ENCODE data around the gene COG8. TPM values are rescaled to one million over a fixed set of nuclear protein-coding genes. Genes with fewer than 3 reads are reported as not detected.
"Not testable (repeated sequence)": the region's sequence is repeated elsewhere in the genome, so short reads cannot be mapped to it uniquely, and the experiment has no call there.

COG8 gene
- total RNA-seq, 2 donors from 2014 or later = 33.2 to 38.3 TPM

GRCh38 chr16:69365901-69366300, 26.5 kb upstream of the COG8 start:
- H3K4me3 Mint-ChIP-seq = peak overlapping the region in 1 of 2 donors; percentile 4
- DNase-seq (no peak), ATAC-seq (replicated peaks in 1 of 2) (peak in 1 of 2 donors; percentile 8)
- H3K36me3 Mint-ChIP-seq (ENCODE audit: insufficient read depth in 2 of 2) = peaks cover 21 to 32% of the 10 kb centered on the region in 2 donors
- no peaks in the 10 kb centered on the region for H3K9me3 Mint-ChIP-seq
- H3K27me3 Mint-ChIP-seq (ENCODE audit: low read depth) = no peaks in the 10 kb centered on the region
- H3K27ac Mint-ChIP-seq = peak overlapping the region; percentile 84
- peaks cover 13% of the 10 kb centered on the region for H3K4me1 Mint-ChIP-seq (ENCODE audit: low read depth)

- peaks cover 13% of the 10 kb centered on the region for H3K4me1 Mint-ChIP-seq (ENCODE audit: low read depth)
- H3K36me3 Mint-ChIP-seq (ENCODE audit: insufficient read depth in 2 of 2) = peaks cover 14 to 24% of the 10 kb centered on the region in 2 donors
- H3K9me3 Mint-ChIP-seq = no peaks in the 10 kb centered on the region
- no peak overlapping the region for H3K27ac Mint-ChIP-seq
- H3K27me3 Mint-ChIP-seq (ENCODE audit: low read depth) = no peaks in the 10 kb centered on the region
- no peak for DNase-seq
- ATAC-seq (replicated peaks in 1 of 2) = no peak
- no peak overlapping the region for H3K4me3 Mint-ChIP-seq
Measured at GRCh38 chr16:69364088-69364487, 24.7 kb upstream of the COG8 start.

- H3K4me3 Mint-ChIP-seq = no peak overlapping the region
- no peak for ATAC-seq (replicated peaks in 1 of 2)
- no peak for DNase-seq
- no peaks in the 10 kb centered on the region for H3K9me3 Mint-ChIP-seq
- H3K27me3 Mint-ChIP-seq (ENCODE audit: low read depth) = no peaks in the 10 kb centered on the region
- no peak overlapping the region for H3K27ac Mint-ChIP-seq
- peaks cover 13% of the 10 kb centered on the region for H3K4me1 Mint-ChIP-seq (ENCODE audit: low read depth)
- H3K36me3 Mint-ChIP-seq (ENCODE audit: insufficient read depth in 2 of 2) = peaks cover 13 to 22% of the 10 kb centered on the region in 2 donors
Measured at GRCh38 chr16:69363281-69363717, 23.9 kb upstream of the COG8 start.

GRCh38 chr16:69360070-69360469, 20.7 kb upstream of the COG8 start:
- not testable (repeated sequence) for ATAC-seq (replicated peaks in 1 of 2); H3K4me1 Mint-ChIP-seq (ENCODE audit: low read depth); H3K9me3 Mint-ChIP-seq; H3K4me3 Mint-ChIP-seq; DNase-seq; H3K27ac Mint-ChIP-seq; H3K27me3 Mint-ChIP-seq (ENCODE audit: low read depth)
- H3K36me3 Mint-ChIP-seq (ENCODE audit: insufficient read depth in 2 of 2) = peaks cover 7 to 19% of the 10 kb centered on the region in 2 donors

GRCh38 chr16:69351309-69352027, 12.1 kb upstream of the COG8 start, which contains the start of gene TMED6:
TMED6 (minus strand) TSS chr16:69351786; CDS start chr16:69351753, 33 bp downstream.
- DNase-seq = no peak
- H3K4me3 Mint-ChIP-seq = no peak within 1 kb of the TSS
- peaks cover 4 to 7% of the 10 kb centered on the region in 2 donors for H3K36me3 Mint-ChIP-seq (ENCODE audit: insufficient read depth in 2 of 2)
- no peaks in the 10 kb centered on the region for H3K9me3 Mint-ChIP-seq
- ATAC-seq (replicated peaks in 1 of 2) = no peak
- H3K27ac Mint-ChIP-seq = peak within 1 kb of the TSS; percentile 63
- no peaks in the 10 kb centered on the region for H3K4me1 Mint-ChIP-seq (ENCODE audit: low read depth)
- no peaks in the 10 kb centered on the region for H3K27me3 Mint-ChIP-seq (ENCODE audit: low read depth)

GRCh38 chr16:69350536-69351133, 11.3 kb upstream of the COG8 start:
- Mint-ChIP-seq H3K27me3 (ENCODE audit: low read depth) (no peaks in the 10 kb centered on the region), H3K9me3 (no peaks in the 10 kb centered on the region), H3K4me3 (no peak overlapping the region), H3K36me3 (ENCODE audit: insufficient read depth in 2 of 2) (peaks cover 4 to 5% of the 10 kb centered on the region in 2 donors), H3K27ac (no peak overlapping the region), H3K4me1 (ENCODE audit: low read depth) (peaks cover 3% of the 10 kb centered on the region)
- ATAC-seq (replicated peaks in 1 of 2) (no peak), DNase-seq (no peak)

- H3K9me3 Mint-ChIP-seq = no peaks in the 10 kb centered on the region
- H3K4me3 Mint-ChIP-seq = no peak overlapping the region
- peaks cover 2 to 5% of the 10 kb centered on the region in 2 donors for H3K36me3 Mint-ChIP-seq (ENCODE audit: insufficient read depth in 2 of 2)
- no peaks in the 10 kb centered on the region for H3K27me3 Mint-ChIP-seq (ENCODE audit: low read depth)
- ATAC-seq (replicated peaks in 1 of 2) = no peak
- H3K27ac Mint-ChIP-seq = no peak overlapping the region
- peaks cover 8% of the 10 kb centered on the region for H3K4me1 Mint-ChIP-seq (ENCODE audit: low read depth)
- DNase-seq = no peak
Measured at GRCh38 chr16:69349536-69349935, 10.2 kb upstream of the COG8 start.

GRCh38 chr16:69348222-69348621, 8.9 kb upstream of the COG8 start:
- Mint-ChIP-seq H3K27ac (no peak overlapping the region), H3K4me3 (no peak overlapping the region), H3K27me3 (ENCODE audit: low read depth) (no peaks in the 10 kb centered on the region), H3K9me3 (no peaks in the 10 kb centered on the region), H3K4me1 (ENCODE audit: low read depth) (peaks cover 11% of the 10 kb centered on the region), H3K36me3 (ENCODE audit: insufficient read depth in 2 of 2) (peaks cover 2 to 5% of the 10 kb centered on the region in 2 donors)
- ATAC-seq (replicated peaks in 1 of 2) (no peak), DNase-seq (no peak)

- no peak for DNase-seq
- H3K27ac Mint-ChIP-seq = peak overlapping the region; percentile 76
- ATAC-seq (replicated peaks in 1 of 2) = peak in 1 of 2 donors; percentile 39
- peaks cover 2 to 10% of the 10 kb centered on the region in 2 donors for H3K36me3 Mint-ChIP-seq (ENCODE audit: insufficient read depth in 2 of 2)
- H3K9me3 Mint-ChIP-seq = no peaks in the 10 kb centered on the region
- H3K4me3 Mint-ChIP-seq = no peak overlapping the region
- peaks cover 23% of the 10 kb centered on the region for H3K4me1 Mint-ChIP-seq (ENCODE audit: low read depth)
- no peaks in the 10 kb centered on the region for H3K27me3 Mint-ChIP-seq (ENCODE audit: low read depth)
Measured at GRCh38 chr16:69346683-69347082, 7.3 kb upstream of the COG8 start.

- H3K27me3 Mint-ChIP-seq (ENCODE audit: low read depth) = no peaks in the 10 kb centered on the region
- no peak for DNase-seq
- H3K27ac Mint-ChIP-seq = peak overlapping the region; percentile 27
- H3K9me3 Mint-ChIP-seq = no peaks in the 10 kb centered on the region
- H3K4me1 Mint-ChIP-seq (ENCODE audit: low read depth) = peaks cover 30% of the 10 kb centered on the region
- peak in 1 of 2 donors; percentile 25 for ATAC-seq (replicated peaks in 1 of 2)
- H3K36me3 Mint-ChIP-seq (ENCODE audit: insufficient read depth in 2 of 2) = peaks cover 5 to 10% of the 10 kb centered on the region in 2 donors
- H3K4me3 Mint-ChIP-seq = no peak overlapping the region
Measured at GRCh38 chr16:69345923-69346322, 6.6 kb upstream of the COG8 start.

GRCh38 chr16:69344171-69344570, 4.8 kb upstream of the COG8 start:
- Mint-ChIP-seq H3K36me3 (ENCODE audit: insufficient read depth in 2 of 2) (peaks cover 11 to 13% of the 10 kb centered on the region in 2 donors), H3K9me3 (no peaks in the 10 kb centered on the region), H3K4me3 (no peak overlapping the region), H3K27me3 (ENCODE audit: low read depth) (no peaks in the 10 kb centered on the region), H3K4me1 (ENCODE audit: low read depth) (peaks cover 39% of the 10 kb centered on the region), H3K27ac (no peak overlapping the region)
- no peak for DNase-seq
- no peak for ATAC-seq (replicated peaks in 1 of 2)

GRCh38 chr16:69340095-69340644, 806 bp upstream of the COG8 start:
- H3K4me1 Mint-ChIP-seq (ENCODE audit: low read depth) = peaks cover 63% of the 10 kb centered on the region
- ATAC-seq (replicated peaks in 1 of 2) = no peak
- H3K36me3 Mint-ChIP-seq (ENCODE audit: insufficient read depth in 2 of 2) = peaks cover 11 to 25% of the 10 kb centered on the region in 2 donors

GRCh38 chr16:69338557-69339288, 641 bp downstream of the COG8 start:
- ATAC-seq (replicated peaks in 1 of 2) (no peak), DNase-seq (no peak)
- H3K9me3 Mint-ChIP-seq = no peaks in the 10 kb centered on the region
- peak overlapping the region; percentile 96 to 97 for H3K4me3 Mint-ChIP-seq
- peaks cover 15 to 31% of the 10 kb centered on the region in 2 donors for H3K36me3 Mint-ChIP-seq (ENCODE audit: insufficient read depth in 2 of 2)
- H3K4me1 Mint-ChIP-seq (ENCODE audit: low read depth) = peaks cover 69% of the 10 kb centered on the region
- peak overlapping the region; percentile 87 for H3K27ac Mint-ChIP-seq
- no peaks in the 10 kb centered on the region for H3K27me3 Mint-ChIP-seq (ENCODE audit: low read depth)

More at GRCh38 chr16:69340095-69340644, 806 bp upstream of the COG8 start:
- Mint-ChIP-seq H3K9me3 (no peaks in the 10 kb centered on the region), H3K27ac (peak overlapping the region; percentile 98), H3K4me3 (peak overlapping the region; percentile 96 to 97), H3K27me3 (ENCODE audit: low read depth) (no peaks in the 10 kb centered on the region)
- DNase-seq = no peak
